Muscle of arm (tissue), 12 donors: Measurements from ENCODE around the gene XRRA1. TPM values are rescaled to one million over a fixed set of nuclear protein-coding genes. Genes with fewer than 3 reads are reported as not detected.
"Not testable (repeated sequence)": the region's sequence is repeated elsewhere in the genome, so short reads cannot be mapped to it uniquely, and the experiment has no call there.

Experiments
- DNase-seq: peaks from one replicate; pipeline ENCODE4 v3.0.0-alpha.2; 2013
- polyA plus RNA-seq, 12 donors: library from polyadenylated mRNA; unstranded; fragments of 120-200 nt; gene quantifications; one replicate each; pipeline ENCODE4 v1.2.1, GENCODE V29; 2013; ENCODE audit not compliant: insufficient read length in 12 of 12

XRRA1 gene
- polyA plus RNA-seq, 12 donors = 4.6 to 16.4 (median 9.7) TPM; not detected in 1

- DNase-seq = no peak
Measured at GRCh38 chr11:74826901-74827300, 122.0 kb downstream of the XRRA1 start.

GRCh38 chr11:74825596-74825995 lies 123.3 kb downstream of the XRRA1 start:
- not testable (repeated sequence) for DNase-seq

DNA sequence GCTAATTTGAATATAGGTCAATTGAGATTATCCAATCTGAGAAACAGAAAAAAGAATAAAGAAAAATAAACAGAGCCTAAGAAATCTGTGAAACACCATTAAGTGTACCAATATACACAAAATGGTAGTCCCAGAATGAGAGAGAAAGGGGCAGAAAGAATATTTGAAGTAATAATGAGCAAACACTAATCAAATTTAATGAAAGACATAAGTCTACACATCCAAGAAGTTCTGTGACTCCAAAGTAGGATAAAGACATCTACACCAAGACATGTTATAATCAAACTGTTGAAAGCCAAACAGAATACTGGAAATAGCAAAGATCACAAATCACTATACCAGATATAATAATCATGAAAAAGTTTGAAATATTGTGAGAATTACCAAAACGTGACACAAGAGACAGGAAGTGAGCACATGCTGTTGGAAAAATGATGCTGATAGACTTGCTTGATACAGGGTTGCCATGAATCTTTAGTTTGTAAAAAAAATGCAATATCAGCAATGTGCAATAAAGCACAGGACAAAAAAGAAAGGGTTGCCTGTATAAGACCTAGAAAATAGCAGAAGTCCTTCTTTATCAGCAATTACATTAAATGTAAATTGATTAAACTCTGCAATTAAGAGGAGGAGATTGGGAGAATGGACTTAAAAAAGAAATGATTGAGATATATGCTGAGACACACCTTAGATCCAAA lies 124.5 kb downstream of the XRRA1 start:
- no peak for DNase-seq

GRCh38 chr11:74822170-74822569 lies 126.7 kb downstream of the XRRA1 start:
- peak; percentile 8 for DNase-seq

GRCh38 chr11:74820763-74821162 lies 128.1 kb downstream of the XRRA1 start:
- no peak for DNase-seq

- DNase-seq = no peak
Measured at GRCh38 chr11:74819400-74819799, 129.5 kb downstream of the XRRA1 start.

DNA sequence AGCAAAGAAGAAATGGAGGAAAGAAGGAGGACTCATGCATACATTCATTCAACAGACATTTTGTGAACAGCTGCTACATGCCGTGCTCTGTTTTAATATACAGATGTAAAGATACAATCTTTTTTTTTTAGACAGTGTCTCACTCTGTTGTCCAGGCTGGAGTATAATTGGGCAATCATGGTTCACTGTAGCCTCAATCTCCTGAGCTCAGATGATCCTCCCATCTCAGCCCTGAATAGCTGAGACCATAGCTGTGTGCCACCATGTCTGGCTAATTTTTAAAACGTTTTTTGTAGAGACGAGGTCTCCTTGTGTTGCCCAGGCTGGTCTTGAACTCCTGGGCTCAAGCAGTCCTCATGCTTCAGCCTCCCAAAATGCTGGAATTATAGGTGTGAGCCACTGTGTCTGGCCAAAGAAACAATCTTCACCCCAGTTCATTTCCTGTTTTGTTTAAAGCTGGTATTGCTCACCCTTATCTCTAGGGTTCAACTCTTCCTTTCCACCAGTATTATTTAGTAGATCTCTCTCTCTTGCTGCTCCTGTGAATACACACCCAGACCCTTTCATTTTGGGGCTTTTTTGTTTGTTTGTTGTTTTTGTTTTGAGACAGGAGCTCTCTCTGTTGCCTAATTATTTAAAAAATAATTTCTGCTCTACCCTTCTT lies 130.5 kb downstream of the XRRA1 start:
- no peak for DNase-seq

DNA sequence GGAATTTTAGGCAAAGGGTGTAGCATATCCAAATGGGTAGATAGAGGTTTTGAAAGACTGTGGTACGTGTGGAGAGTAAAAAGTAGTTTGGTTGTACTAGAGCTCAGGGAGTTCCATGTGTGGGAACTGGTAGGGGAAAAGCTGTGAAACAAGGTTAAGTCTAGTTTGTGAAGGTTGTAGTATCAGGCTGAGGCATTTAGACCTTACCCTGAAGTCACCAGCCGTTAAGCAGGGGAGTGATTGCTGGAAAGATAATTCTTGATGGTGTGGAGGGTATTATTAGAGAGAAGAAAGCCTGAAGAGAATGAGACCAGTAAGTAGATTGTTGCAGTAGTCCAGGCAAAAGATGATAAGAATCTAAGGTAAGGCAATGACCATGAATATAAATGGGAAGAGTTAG lies 132.2 kb downstream of the XRRA1 start:
- no peak for DNase-seq

DNA sequence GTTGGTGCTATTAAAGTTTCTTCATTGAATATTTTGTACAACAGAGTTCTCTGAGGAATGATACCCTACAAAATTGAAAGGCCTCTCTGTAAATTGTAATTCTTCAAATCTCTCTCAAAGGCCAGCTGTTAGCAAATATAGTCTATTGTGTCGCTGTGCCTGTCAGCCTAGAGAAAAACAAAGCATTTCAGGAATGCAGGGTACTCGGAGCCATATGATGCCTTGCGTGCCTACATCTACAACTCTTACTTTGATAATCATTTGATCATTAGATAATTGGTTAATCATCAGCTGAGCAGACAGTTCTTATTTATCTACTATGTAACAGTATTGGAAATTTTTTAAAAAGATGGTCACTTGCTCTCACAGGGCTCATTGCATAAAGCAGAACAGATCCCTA lies 132.9 kb downstream of the XRRA1 start:
- no peak for DNase-seq

- DNase-seq = no peak
Measured at GRCh38 chr11:74809801-74810200, 139.1 kb downstream of the XRRA1 start.

DNA sequence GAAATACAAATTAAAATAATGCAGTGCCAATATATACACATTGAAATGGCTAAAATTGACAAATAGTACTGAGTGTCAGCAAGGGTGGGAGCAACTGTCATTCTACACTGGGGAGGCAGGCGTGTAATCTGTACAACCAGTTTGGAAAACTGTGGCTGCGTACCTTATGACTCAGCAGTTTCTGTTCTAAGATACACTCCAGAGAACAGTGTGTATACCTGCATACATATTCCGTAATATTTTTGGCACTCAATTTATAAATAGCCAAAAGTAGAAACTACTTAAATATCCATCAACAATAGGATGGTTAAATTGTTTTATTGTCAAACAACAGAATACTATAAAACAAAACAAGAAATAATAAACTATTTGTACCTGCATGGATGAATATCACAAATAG lies 142.6 kb downstream of the XRRA1 start:
- DNase-seq = no peak

DNA sequence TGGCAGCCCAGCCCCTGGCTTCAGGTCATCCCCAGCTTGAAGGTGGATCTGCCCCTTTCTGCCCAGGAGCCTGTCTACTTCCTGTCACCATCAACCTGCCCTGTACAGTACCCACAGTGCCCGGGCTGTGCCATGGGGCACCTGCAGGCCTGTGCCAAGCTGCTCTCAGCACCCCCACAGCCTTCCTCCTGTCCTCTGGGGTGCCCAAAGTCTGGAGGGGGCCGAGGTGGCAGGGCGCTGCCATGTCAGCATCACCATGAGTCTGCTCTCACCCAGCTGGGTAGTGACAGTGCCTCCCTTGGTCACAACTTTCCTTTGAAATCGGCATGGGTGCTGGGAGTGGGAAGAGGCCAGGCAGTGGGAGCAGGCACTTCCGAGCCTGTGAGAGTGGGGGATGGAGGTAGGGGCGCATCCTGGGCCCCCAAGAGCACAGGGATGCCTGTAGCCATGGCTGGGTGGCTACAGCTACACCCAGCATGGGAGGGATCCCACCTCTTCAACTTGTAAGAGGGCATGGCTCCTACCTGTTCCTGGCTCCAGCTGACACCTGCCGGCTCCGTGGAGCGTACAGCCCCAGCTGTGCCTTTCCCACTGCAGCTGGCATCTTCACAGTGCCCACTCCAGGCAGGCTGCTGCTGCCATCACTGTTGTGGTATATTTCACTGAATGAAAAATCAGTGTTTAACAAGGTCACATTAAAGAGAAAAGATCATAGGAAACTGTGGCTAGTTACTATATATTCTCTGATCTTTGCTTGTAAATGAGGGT lies 157.4 kb downstream of the XRRA1 start:
- DNase-seq = no peak

Other genes starting within 250 kb of the XRRA1 start
- 1 to 10 TPM in 10 of 12 donors, not detected in 2; 1.1 to 5.7 (median 3.1) TPM for gene CHRDL2, start 217.7 kb downstream of the XRRA1 start, polyA plus RNA-seq
- 10 to 100 TPM in 10 of 12 donors, 1 to 10 TPM in 1, not detected in 1; 8.2 to 15.2 (median 13.0) TPM for gene RNF169, start 200.2 kb downstream of the XRRA1 start, polyA plus RNA-seq
- gene SPCS2, start 175 bp upstream of the XRRA1 start, polyA plus RNA-seq = 100 to 1,000 TPM in 5 of 12 donors, 10 to 100 TPM in 6, not detected in 1; 73.8 to 117 (median 97.7) TPM
- 10 to 100 TPM in 9 of 12 donors, 1 to 10 TPM in 2, not detected in 1; 5.9 to 25.7 (median 18.4) TPM for gene NEU3, start 39.8 kb upstream of the XRRA1 start, polyA plus RNA-seq
- gene OR2AT4, start 147.8 kb upstream of the XRRA1 start, polyA plus RNA-seq = under 1 TPM in 7 of 12 donors, not detected in 5; 0.03 to 0.16 (median 0.11) TPM
- 10 to 100 TPM in 9 of 12 donors, 1 to 10 TPM in 2, not detected in 1; 8.4 to 43.4 (median 11.7) TPM for gene SLCO2B1, start 202.0 kb upstream of the XRRA1 start, polyA plus RNA-seq